ENCODE data around the gene IL20RA. TPM values are rescaled to one million over a fixed set of nuclear protein-coding genes. Genes with fewer than 3 reads are reported as not detected.
"Not testable (repeated sequence)": the region's sequence is repeated elsewhere in the genome, so short reads cannot be mapped to it uniquely, and the experiment has no call there.

IL20RA gene
- total RNA-seq, 1 donor from 2014 or later, result not detected

DNA sequence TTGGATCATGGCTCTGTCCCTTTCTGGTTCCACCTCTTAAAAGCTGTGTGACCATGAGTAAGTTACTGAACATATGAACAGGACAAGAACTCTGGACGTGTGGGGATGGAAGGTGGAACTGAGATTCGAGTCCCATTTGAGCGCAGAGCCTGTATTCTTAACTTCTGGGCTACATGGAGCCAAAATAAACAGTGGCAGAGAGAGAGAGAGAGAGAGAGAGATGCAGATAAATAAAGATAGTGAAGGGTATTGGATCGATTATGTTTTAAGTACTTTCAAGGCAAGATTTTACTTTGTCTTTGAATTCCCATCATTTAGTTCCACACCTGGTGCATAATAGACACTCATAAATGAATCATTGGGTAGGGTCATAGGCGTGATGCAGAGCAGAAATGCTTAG is 82.9 kb downstream of the IL20RA start:
- no peaks in the 10 kb centered on the region for H3K36me3 Mint-ChIP-seq (ENCODE audit: unreplicated experiment)
- H3K27ac Mint-ChIP-seq (ENCODE audit: unreplicated experiment), result no peak overlapping the region
- no peak overlapping the region for H3K4me3 Mint-ChIP-seq (ENCODE audit: unreplicated experiment)
- H3K9me3 Mint-ChIP-seq (ENCODE audit: unreplicated experiment), result no peaks in the 10 kb centered on the region
- H3K27me3 Mint-ChIP-seq (ENCODE audit: unreplicated experiment), result peaks cover 7% of the 10 kb centered on the region
- no peaks in the 10 kb centered on the region for H3K4me1 Mint-ChIP-seq (ENCODE audit: unreplicated experiment)
- TF ChIP-seq, protein P1, sequence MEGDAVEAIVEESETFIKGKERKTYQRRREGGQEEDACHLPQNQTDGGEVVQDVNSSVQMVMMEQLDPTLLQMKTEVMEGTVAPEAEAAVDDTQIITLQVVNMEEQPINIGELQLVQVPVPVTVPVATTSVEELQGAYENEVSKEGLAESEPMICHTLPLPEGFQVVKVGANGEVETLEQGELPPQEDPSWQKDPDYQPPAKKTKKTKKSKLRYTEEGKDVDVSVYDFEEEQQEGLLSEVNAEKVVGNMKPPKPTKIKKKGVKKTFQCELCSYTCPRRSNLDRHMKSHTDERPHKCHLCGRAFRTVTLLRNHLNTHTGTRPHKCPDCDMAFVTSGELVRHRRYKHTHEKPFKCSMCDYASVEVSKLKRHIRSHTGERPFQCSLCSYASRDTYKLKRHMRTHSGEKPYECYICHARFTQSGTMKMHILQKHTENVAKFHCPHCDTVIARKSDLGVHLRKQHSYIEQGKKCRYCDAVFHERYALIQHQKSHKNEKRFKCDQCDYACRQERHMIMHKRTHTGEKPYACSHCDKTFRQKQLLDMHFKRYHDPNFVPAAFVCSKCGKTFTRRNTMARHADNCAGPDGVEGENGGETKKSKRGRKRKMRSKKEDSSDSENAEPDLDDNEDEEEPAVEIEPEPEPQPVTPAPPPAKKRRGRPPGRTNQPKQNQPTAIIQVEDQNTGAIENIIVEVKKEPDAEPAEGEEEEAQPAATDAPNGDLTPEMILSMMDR (IDR thresholded peaks at IDR 0.05), result no peak
- DNase-seq (ENCODE audit: extremely low spot score, unreplicated experiment), result no peak

DNA sequence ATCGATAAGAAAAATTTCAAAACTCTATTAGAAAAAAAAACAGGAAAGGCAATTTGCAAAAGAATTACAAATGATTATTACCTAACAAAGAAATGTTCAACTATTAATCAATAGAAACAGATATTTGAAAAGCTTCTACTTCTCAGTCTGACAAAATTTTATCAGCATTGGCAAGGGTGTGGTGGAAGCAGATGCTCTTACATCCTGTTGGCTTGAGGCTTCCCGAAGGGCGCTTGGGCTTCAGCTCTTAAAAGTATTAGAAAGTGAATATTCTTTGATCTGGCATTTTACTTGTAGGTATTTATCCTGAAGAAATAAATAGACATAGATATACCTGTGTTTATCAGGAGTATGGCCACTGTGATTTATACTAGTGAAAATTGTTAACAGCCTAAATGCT is 84.0 kb downstream of the IL20RA start:
- Mint-ChIP-seq H3K27me3 (ENCODE audit: unreplicated experiment) (peaks cover 7% of the 10 kb centered on the region), H3K4me3 (ENCODE audit: unreplicated experiment) (no peak overlapping the region), H3K27ac (ENCODE audit: unreplicated experiment) (no peak overlapping the region), H3K36me3 (ENCODE audit: unreplicated experiment) (no peaks in the 10 kb centered on the region), H3K9me3 (ENCODE audit: unreplicated experiment) (no peaks in the 10 kb centered on the region), H3K4me1 (ENCODE audit: unreplicated experiment) (no peaks in the 10 kb centered on the region)
- DNase-seq (ENCODE audit: extremely low spot score, unreplicated experiment), result no peak
- TF ChIP-seq, protein P1 (IDR thresholded peaks at IDR 0.05), result no peak

DNA sequence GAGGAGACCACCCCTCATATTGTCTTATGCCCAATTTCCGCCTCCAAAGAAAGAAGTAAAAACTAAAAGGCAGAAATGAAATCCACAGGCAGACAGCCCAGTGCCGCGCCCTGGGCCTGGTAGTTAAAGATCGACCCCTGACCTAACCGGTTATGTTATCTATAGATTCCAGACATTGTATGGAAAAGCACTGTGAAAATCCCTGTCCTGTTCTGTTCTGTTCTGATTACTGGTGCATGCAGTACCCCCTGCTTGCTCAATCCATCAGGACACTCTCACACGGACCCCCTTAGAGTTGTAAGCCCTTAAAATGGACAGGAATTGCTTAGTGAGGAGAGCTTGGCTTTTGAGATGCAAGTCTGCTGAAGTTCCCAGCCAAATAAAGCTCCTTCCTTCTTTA is 84.8 kb downstream of the IL20RA start:
- not testable (repeated sequence) for H3K4me1 Mint-ChIP-seq (ENCODE audit: unreplicated experiment)
- peaks cover 12% of the 10 kb centered on the region for H3K27me3 Mint-ChIP-seq (ENCODE audit: unreplicated experiment)

DNA sequence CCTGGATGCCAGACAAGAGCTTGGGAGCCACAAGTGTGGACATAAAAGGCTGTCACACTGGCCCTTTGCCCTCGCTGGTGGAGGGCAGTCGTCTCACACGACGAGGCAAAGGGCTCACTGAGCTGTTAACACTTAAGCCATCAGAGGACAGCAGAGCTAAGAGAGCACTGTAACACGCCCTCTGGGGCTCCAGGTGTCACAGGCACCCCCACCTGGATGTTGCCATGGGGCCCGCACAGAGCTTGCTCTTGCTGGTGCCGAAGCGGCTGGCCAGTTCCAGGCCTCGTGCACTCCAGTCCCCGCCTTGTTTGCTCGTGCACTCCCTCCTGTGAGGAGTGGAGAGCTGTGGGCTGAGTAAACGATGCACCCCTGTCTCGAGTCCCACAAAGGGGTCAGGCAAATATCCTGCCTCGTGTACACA is 85.3 kb downstream of the IL20RA start:
- DNase-seq (ENCODE audit: extremely low spot score, unreplicated experiment), result no peak
- H3K4me3 Mint-ChIP-seq (ENCODE audit: unreplicated experiment), result no peak overlapping the region
- H3K9me3 Mint-ChIP-seq (ENCODE audit: unreplicated experiment), result no peaks in the 10 kb centered on the region
- no peaks in the 10 kb centered on the region for H3K36me3 Mint-ChIP-seq (ENCODE audit: unreplicated experiment)
- no peaks in the 10 kb centered on the region for H3K4me1 Mint-ChIP-seq (ENCODE audit: unreplicated experiment)
- H3K27me3 Mint-ChIP-seq (ENCODE audit: unreplicated experiment), result peaks cover 14% of the 10 kb centered on the region
- TF ChIP-seq, protein P1 (IDR thresholded peaks at IDR 0.05), result no peak
- no peak overlapping the region for H3K27ac Mint-ChIP-seq (ENCODE audit: unreplicated experiment)

More for the DNA sequence above, 84.8 kb downstream of the IL20RA start:
- not testable (repeated sequence) for DNase-seq (ENCODE audit: extremely low spot score, unreplicated experiment); H3K9me3 Mint-ChIP-seq (ENCODE audit: unreplicated experiment); H3K4me3 Mint-ChIP-seq (ENCODE audit: unreplicated experiment); H3K27ac Mint-ChIP-seq (ENCODE audit: unreplicated experiment); H3K36me3 Mint-ChIP-seq (ENCODE audit: unreplicated experiment)

DNA sequence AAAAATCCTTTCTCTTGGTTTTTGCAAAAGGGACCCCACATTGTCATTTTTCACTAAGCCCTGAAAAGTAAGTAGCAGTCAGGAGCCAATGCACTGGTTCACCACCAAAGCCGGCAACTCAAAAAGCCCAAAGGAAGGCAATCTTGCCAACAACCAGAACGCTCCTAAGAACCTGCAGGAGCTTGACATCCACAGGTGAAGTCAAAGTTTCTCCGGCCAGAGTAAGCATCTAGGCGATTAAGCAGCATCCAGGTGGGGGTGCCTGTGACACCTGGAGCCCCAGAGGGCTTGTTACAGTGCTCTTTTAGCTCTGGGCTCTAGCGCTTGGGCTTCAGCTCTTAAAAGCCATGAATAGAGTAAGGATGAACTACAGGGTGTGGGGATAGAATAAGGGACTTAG is 86.6 kb downstream of the IL20RA start:
- no peak overlapping the region for H3K4me3 Mint-ChIP-seq (ENCODE audit: unreplicated experiment)
- H3K4me1 Mint-ChIP-seq (ENCODE audit: unreplicated experiment), result no peaks in the 10 kb centered on the region
- no peaks in the 10 kb centered on the region for H3K36me3 Mint-ChIP-seq (ENCODE audit: unreplicated experiment)
- no peak for DNase-seq (ENCODE audit: extremely low spot score, unreplicated experiment)
- no peak overlapping the region for H3K27ac Mint-ChIP-seq (ENCODE audit: unreplicated experiment)
- peaks cover 15% of the 10 kb centered on the region for H3K27me3 Mint-ChIP-seq (ENCODE audit: unreplicated experiment)
- no peaks in the 10 kb centered on the region for H3K9me3 Mint-ChIP-seq (ENCODE audit: unreplicated experiment)
- TF ChIP-seq, protein P1 (IDR thresholded peaks at IDR 0.05), result no peak

Data from osteocyte (in vitro differentiated cells).